GM06990 (cell line): ENCODE results near the gene RNF7.

ENCODE experiments used
- DNase-seq: peaks from one replicate; pipeline ENCODE4 v3.0.0-alpha.2; 2011; ENCODE audit not compliant: insufficient read length; ENCODE audit errors: extremely low read depth
- H3K27me3 ChIP-seq: replicated peaks from 2 replicates; pipeline ENCODE4 v1.6.0; 2011; ENCODE audit warnings: low read length; ENCODE audit not compliant: control insufficient read depth, insufficient read depth
- H3K36me3 ChIP-seq: 2 replicates; pipeline ENCODE4 v1.5.1; 2011; ENCODE audit warnings: low read length; ENCODE audit not compliant: control insufficient read depth, insufficient read depth
- H3K4me3 ChIP-seq: replicated peaks from 2 replicates; pipeline ENCODE4 v1.5.1; 2011; ENCODE audit warnings: low read depth, mild to moderate bottlenecking, control low read depth, low read length
- CTCF ChIP-seq: IDR thresholded peaks from 2 replicates; pipeline ENCODE4 v1.5.1; 2011; ENCODE audit warnings: low read length, control low read depth, mild to moderate bottlenecking, inconsistent platforms; ENCODE audit not compliant: insufficient read depth, poor library complexity, severe bottlenecking

RNF7 gene

DNA sequence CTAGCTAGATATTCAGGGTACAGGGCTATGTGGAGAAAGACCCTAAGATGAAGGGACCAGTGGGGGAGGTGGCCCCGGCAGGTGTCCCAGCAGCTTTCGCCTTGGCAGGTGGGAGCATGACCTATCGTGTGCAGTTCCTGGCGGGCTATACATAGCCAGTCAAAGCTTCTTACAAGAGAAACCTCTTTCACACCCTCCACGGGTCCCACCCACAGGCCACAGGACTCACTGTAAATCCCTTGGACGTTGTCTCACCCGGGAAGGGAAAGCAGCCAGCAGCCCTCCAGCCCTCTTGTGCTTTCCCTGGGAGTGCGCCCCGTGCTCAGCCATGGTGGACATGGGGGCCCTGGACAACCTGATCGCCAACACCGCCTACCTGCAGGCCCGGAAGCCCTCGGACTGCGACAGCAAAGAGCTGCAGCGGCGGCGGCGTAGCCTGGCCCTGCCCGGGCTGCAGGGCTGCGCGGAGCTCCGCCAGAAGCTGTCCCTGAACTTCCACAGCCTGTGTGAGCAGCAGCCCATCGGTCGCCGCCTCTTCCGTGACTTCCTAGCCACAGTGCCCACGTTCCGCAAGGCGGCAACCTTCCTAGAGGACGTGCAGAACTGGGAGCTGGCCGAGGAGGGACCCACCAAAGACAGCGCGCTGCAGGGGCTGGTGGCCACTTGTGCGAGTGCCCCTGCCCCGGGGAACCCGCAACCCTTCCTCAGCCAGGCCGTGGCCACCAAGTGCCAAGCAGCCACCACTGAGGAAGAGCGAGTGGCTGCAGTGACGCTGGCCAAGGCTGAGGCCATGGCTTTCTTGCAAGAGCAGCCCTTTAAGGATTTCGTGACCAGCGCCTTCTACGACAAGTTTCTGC, 40.1 kb downstream of the RNF7 start:
- Histone ChIP-seq H3K36me3 (no peaks in the 10 kb centered on the region), H3K27me3 (no peaks in the 10 kb centered on the region), H3K4me3 (no peak overlapping the region)
- TF ChIP-seq CTCF: no peak
- DNase-seq: no peak

- H3K4me3 ChIP-seq: no peak overlapping the region
- H3K27me3 ChIP-seq: no peaks in the 10 kb centered on the region
- DNase-seq: no peak
- no peaks in the 10 kb centered on the region for H3K36me3 ChIP-seq
- TF ChIP-seq CTCF: no peak
These were observed 41.6 kb downstream of the RNF7 start for GRCh38 chr3:141779667-141780066.

DNA sequence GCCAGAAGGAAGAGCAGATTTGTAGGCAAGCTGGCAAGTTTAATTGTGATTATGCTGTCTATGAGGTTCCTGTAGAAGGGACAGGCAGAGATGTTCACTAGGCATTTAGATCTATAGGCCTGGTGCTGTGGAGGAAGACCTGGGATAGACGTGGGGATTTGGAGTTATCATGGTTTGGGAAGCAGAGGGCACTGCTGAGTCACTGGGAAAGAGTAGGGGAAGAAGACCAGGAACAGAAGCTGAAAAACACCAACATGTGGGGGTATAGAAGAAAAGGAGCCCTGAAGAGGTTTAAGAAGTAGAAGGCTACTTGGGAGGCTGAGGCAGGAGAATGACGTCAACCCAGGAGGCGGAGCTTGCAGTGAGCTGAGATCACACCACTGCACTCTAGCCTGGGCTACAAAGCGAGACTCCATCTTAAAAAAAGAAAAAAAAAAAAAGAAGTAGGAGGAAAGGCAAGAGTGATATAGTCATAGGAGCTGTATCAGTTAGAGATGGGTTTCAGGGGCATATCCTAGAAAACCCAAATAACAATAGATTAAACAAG, 44.4 kb downstream of the RNF7 start:
- Histone ChIP-seq H3K36me3 (no peaks in the 10 kb centered on the region), H3K27me3 (no peaks in the 10 kb centered on the region), H3K4me3 (no peak overlapping the region)
- DNase-seq: no peak
- TF ChIP-seq CTCF: no peak

- no peak for TF ChIP-seq CTCF
- Histone ChIP-seq H3K4me3 (no peak overlapping the region), H3K36me3 (no peaks in the 10 kb centered on the region), H3K27me3 (no peaks in the 10 kb centered on the region)
- no peak for DNase-seq
These were observed 45.5 kb downstream of the RNF7 start for GRCh38 chr3:141783632-141784031.

DNA sequence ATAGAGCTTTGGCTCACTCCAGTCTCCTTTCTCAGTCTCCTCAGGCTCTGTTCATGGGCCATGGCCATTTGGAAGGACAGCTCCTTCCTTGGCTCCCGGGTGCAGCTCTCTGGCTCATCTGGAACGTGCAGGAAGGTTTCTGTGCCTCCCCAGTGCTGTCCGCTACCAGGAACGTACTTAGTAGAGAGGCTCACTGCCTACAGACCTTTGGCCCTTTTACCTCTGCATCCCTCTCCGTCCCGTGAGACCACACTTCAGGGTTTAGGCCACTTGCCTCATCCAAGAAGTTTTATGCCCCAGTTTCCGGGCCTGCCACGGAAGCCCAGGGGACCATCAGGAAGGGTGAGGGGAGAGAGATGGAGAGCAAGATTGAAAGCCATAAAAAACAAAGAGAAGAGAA, 46.0 kb downstream of the RNF7 start:
- TF ChIP-seq CTCF: no peak
- Histone ChIP-seq H3K27me3 (no peaks in the 10 kb centered on the region), H3K4me3 (no peak overlapping the region), H3K36me3 (no peaks in the 10 kb centered on the region)
- no peak for DNase-seq

DNA sequence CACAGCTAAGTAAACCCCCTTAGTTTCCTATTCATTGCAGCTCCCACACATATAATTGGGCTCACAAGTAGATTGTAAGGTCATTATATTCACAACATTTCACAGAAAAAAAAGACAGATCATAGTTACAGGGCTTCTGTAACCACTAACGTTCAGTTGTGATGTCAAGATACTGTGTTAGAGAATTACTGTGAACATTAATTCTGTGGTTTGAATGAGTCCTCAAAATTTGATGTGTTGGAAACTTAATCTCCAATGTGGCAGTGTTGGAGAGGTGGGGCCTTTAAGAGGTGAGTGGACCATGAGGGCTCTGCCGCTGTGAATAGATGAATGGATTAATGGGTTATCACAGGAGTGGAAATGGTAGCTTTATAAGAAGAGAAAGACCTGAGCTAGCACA, 46.4 kb downstream of the RNF7 start:
- Histone ChIP-seq H3K4me3 (no peak overlapping the region), H3K27me3 (no peaks in the 10 kb centered on the region), H3K36me3 (no peaks in the 10 kb centered on the region)
- no peak for TF ChIP-seq CTCF
- DNase-seq: no peak
